CD4-positive, alpha-beta T cell treated with Interleukin-15 for 4 hours (primary cell): Measurements from ENCODE around the gene SLCO3A1.
"Not testable (repeated sequence)": the region's sequence is repeated elsewhere in the genome, so short reads cannot be mapped to it uniquely, and the experiment has no call there.

ENCODE experiments used
- DNase-seq: peaks from one replicate; pipeline ENCODE4 v3.0.0-alpha.2; 2020; ENCODE audit warnings: low spot score

SLCO3A1 gene

GRCh38 chr15:91940496-91941381 lies 87.2 kb downstream of the SLCO3A1 start:
- DNase-seq: peak; percentile 35

GRCh38 chr15:91941871-91942658 lies 88.6 kb downstream of the SLCO3A1 start:
- peak; percentile 7 for DNase-seq

- DNase-seq: peak; percentile 61
Observed at GRCh38 chr15:91942720-91943394, 89.3 kb downstream of the SLCO3A1 start.

- no peak for DNase-seq
Observed at GRCh38 chr15:91944331-91944730, 90.8 kb downstream of the SLCO3A1 start.

- DNase-seq: no peak
Observed at GRCh38 chr15:91945385-91945784, 91.9 kb downstream of the SLCO3A1 start.

- DNase-seq: no peak
Observed at GRCh38 chr15:91946075-91946474, 92.6 kb downstream of the SLCO3A1 start.

- no peak for DNase-seq
Observed at GRCh38 chr15:91946581-91947292, 93.2 kb downstream of the SLCO3A1 start.

- no peak for DNase-seq
Observed at GRCh38 chr15:91947293-91947679, 93.8 kb downstream of the SLCO3A1 start.

GRCh38 chr15:91947683-91948608 lies 94.4 kb downstream of the SLCO3A1 start:
- DNase-seq: no peak

- DNase-seq: no peak
Observed at GRCh38 chr15:91949361-91949760, 95.9 kb downstream of the SLCO3A1 start.

- DNase-seq: no peak
Observed at GRCh38 chr15:91950054-91950453, 96.5 kb downstream of the SLCO3A1 start.

GRCh38 chr15:91950631-91951329 lies 97.3 kb downstream of the SLCO3A1 start:
- no peak for DNase-seq

GRCh38 chr15:91952216-91952615 lies 98.7 kb downstream of the SLCO3A1 start:
- no peak for DNase-seq

GRCh38 chr15:91953432-91953831 lies 99.9 kb downstream of the SLCO3A1 start:
- no peak for DNase-seq

GRCh38 chr15:91954292-91954691 lies 100.8 kb downstream of the SLCO3A1 start:
- DNase-seq: no peak

- no peak for DNase-seq
Observed at GRCh38 chr15:91956026-91956723, 102.7 kb downstream of the SLCO3A1 start.

- DNase-seq: no peak
Observed at GRCh38 chr15:91961357-91961756, 107.8 kb downstream of the SLCO3A1 start.

GRCh38 chr15:91963747-91964146 lies 110.2 kb downstream of the SLCO3A1 start:
- DNase-seq: not testable (repeated sequence)

- DNase-seq: no peak
Observed at GRCh38 chr15:91965501-91966193, 112.1 kb downstream of the SLCO3A1 start.
